HepG2 (cell line): ENCODE data around the gene PPCDC. TPM values are rescaled to one million over a fixed set of nuclear protein-coding genes. Genes with fewer than 3 reads are reported as not detected.
A peak's percentile ranks its signal among the peaks of the same experiment; 100 is the strongest.

Source experiments
- CCAR2 ChIP-seq: fragments of 200-400 bp; formaldehyde crosslinking; optimal IDR thresholded peaks from 2 replicates; pipeline ENCODE3; 2018; ENCODE audit warnings: low read depth, mild to moderate bottlenecking, low read length, moderate library complexity
- GTF2F1 ChIP-seq: fragments of 150-350 bp; IDR thresholded peaks from 2 replicates; pipeline ENCODE4 v1.6.1; 2014; ENCODE audit warnings: low read length
- MATR3 ChIP-seq: sonication (generic); formaldehyde crosslinking; IDR thresholded peaks from 2 replicates; pipeline ENCODE4 v1.4.0; 2020; ENCODE audit warnings: missing genetic modification reagents
- MEIS1 ChIP-seq: sonication (generic); formaldehyde crosslinking; IDR thresholded peaks from 2 replicates; pipeline ENCODE4 v1.9.0; 2021; ENCODE audit warnings: mild to moderate bottlenecking, missing genetic modification reagents, moderate library complexity, borderline replicate concordance
- MIER3 ChIP-seq: IDR thresholded peaks from 2 replicates; pipeline ENCODE4 v1.6.1; 2016; ENCODE audit warnings: missing compliant biosample characterization, borderline replicate concordance
- PHF20 ChIP-seq: sonication (generic); formaldehyde crosslinking; IDR thresholded peaks from 2 replicates; pipeline ENCODE4 v1.5.0; 2020; ENCODE audit warnings: mild to moderate bottlenecking, missing genetic modification reagents
- PRDM10 ChIP-seq: sonication (generic); formaldehyde crosslinking; IDR thresholded peaks from 2 replicates; pipeline ENCODE4 v1.4.0; 2020; ENCODE audit warnings: low read depth, missing genetic modification reagents
- SMAD1 ChIP-seq: sonication (generic); formaldehyde crosslinking; IDR thresholded peaks from 2 replicates; pipeline ENCODE4 v1.4.0; 2020; ENCODE audit warnings: missing genetic modification reagents, low read depth, mild to moderate bottlenecking, borderline replicate concordance
- SMARCC2 ChIP-seq: fragments of 450-650 bp; IDR thresholded peaks from 2 replicates; pipeline ENCODE4 v1.6.1; 2017; ENCODE audit warnings: antibody characterized with exemption, mild to moderate bottlenecking
- TEAD2 ChIP-seq: sonication (generic); formaldehyde crosslinking; IDR thresholded peaks from 2 replicates; pipeline ENCODE4 v1.9.0; 2021; ENCODE audit warnings: missing genetic modification reagents
- ZNF24 ChIP-seq: fragments of 450-650 bp; IDR thresholded peaks from 2 replicates; pipeline ENCODE4 v1.6.1; 2017; ENCODE audit warnings: antibody characterized with exemption, mild to moderate bottlenecking
- ZNF296 ChIP-seq: sonication (generic); formaldehyde crosslinking; conservative IDR thresholded peaks from 2 replicates; pipeline ENCODE4 v1.5.0; 2020; ENCODE audit warnings: mild to moderate bottlenecking, missing genetic modification reagents
- ZNF644 ChIP-seq: IDR thresholded peaks from 2 replicates; pipeline ENCODE4 v1.6.1; 2016; ENCODE audit warnings: low read depth
- ZNF678 ChIP-seq: sonication (generic); formaldehyde crosslinking; IDR thresholded peaks from 2 replicates; pipeline ENCODE4 v1.4.0; 2020; ENCODE audit warnings: mild to moderate bottlenecking, missing genetic modification reagents
- ZNF841 ChIP-seq: sonication (generic); formaldehyde crosslinking; IDR thresholded peaks from 2 replicates; pipeline ENCODE4 v1.8.1; 2023; ENCODE audit warnings: missing genetic modification reagents, borderline replicate concordance
- polyA plus RNA-seq, 8 experiments: library from polyadenylated mRNA; depleted of rRNA in 3 of 8; stranded (reverse) in 7 of 8; unstranded in 1 of 8; fragments of >200 nt; fragmentation: Illumina TruSeq in 4 of 8; extraction: Trizol in 4 of 8; gene quantifications; 2 replicates each; pipeline versions ENCODE4 v1.2.1 to v1.2.3, GENCODE V29; 2011 to 2016; ENCODE audit warnings: low read depth in 4 of 8, missing spikeins in 1 of 8, mixed read lengths in 1 of 8; ENCODE audit not compliant: insufficient read depth in 1 of 8
- total RNA-seq, 5 experiments: library from RNA; depleted of rRNA; stranded (reverse); fragments of >200 nt; fragmentation: Illumina TruSeq; extraction: Trizol; gene quantifications; 2 replicates each; pipeline ENCODE4 v1.2.3, GENCODE V29; 2016; ENCODE audit warnings: low read depth in 1 of 5
- TF ChIP-seq, protein P1 (sequence below): IDR thresholded peaks from 2 replicates; pipeline ENCODE4 v1.6.1; 2016; ENCODE audit warnings: low read depth, missing genetic modification reagents, missing compliant biosample characterization
- TF ChIP-seq, protein P2 (sequence below): sonication (generic); formaldehyde crosslinking; IDR thresholded peaks from 2 replicates; pipeline ENCODE4 v1.8.1; 2023; ENCODE audit warnings: mild to moderate bottlenecking, inconsistent platforms, moderate library complexity, missing genetic modification reagents, borderline replicate concordance

The PPCDC gene
- total and polyA plus RNA-seq, 2 of the 13 experiments (the other 11 are each of a cell fraction or from before 2014, with no cell fraction given), result 12.3 to 12.8 TPM

DNA sequence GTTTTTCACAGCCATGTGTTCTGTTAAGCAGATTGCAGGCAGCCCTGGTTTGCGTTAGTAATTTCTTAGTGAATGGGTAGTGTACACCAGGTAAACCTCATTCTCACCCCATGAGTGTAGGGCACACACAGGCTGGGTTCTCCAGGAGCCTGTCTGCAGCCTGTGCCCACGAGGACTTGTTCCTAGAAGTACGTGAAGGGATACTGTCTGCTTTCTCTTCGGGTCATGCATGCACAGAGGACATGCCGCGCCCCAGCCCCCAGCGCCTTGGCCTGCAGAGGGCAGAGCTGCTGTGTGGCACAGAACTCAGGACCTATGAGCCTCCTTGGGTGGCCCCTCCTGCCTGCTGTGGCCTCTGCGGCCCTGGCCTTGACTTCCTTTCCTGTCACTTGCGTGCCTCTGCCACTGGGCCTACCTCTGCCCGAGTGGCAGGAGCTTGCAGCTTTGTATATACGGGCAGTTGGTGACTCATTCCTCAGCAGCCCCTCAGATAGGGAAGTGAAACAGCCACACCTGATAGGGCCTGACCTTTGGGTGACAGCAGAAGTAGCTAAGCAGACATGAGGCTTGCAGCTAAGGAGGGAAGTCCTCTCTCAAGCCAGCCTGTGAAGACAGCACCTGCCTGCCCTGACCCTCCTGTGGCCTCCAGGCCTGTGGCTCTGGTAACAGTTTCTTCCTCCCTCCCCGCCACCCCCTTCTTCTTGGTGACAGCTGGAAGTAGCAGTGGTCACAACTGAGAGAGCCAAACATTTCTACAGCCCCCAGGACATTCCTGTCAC, 19.5 kb downstream of the PPCDC start (continued):
- TF ChIP-seq, protein P1, sequence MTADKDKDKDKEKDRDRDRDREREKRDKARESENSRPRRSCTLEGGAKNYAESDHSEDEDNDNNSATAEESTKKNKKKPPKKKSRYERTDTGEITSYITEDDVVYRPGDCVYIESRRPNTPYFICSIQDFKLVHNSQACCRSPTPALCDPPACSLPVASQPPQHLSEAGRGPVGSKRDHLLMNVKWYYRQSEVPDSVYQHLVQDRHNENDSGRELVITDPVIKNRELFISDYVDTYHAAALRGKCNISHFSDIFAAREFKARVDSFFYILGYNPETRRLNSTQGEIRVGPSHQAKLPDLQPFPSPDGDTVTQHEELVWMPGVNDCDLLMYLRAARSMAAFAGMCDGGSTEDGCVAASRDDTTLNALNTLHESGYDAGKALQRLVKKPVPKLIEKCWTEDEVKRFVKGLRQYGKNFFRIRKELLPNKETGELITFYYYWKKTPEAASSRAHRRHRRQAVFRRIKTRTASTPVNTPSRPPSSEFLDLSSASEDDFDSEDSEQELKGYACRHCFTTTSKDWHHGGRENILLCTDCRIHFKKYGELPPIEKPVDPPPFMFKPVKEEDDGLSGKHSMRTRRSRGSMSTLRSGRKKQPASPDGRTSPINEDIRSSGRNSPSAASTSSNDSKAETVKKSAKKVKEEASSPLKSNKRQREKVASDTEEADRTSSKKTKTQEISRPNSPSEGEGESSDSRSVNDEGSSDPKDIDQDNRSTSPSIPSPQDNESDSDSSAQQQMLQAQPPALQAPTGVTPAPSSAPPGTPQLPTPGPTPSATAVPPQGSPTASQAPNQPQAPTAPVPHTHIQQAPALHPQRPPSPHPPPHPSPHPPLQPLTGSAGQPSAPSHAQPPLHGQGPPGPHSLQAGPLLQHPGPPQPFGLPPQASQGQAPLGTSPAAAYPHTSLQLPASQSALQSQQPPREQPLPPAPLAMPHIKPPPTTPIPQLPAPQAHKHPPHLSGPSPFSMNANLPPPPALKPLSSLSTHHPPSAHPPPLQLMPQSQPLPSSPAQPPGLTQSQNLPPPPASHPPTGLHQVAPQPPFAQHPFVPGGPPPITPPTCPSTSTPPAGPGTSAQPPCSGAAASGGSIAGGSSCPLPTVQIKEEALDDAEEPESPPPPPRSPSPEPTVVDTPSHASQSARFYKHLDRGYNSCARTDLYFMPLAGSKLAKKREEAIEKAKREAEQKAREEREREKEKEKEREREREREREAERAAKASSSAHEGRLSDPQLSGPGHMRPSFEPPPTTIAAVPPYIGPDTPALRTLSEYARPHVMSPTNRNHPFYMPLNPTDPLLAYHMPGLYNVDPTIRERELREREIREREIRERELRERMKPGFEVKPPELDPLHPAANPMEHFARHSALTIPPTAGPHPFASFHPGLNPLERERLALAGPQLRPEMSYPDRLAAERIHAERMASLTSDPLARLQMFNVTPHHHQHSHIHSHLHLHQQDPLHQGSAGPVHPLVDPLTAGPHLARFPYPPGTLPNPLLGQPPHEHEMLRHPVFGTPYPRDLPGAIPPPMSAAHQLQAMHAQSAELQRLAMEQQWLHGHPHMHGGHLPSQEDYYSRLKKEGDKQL (CRISPR knock-in tag), result no peak
- TF ChIP-seq ZNF24, result 0 out of 2 replicates have a peak, but pooled peaks have one; percentile 11
- TF ChIP-seq MEIS1 (CRISPR knock-in tag), result peak; percentile 58; the same call in 1 of the 2 replicates
- TF ChIP-seq SMAD1, result peak; percentile 61; the same call in 1 of the 2 replicates
- no peak for TF ChIP-seq TEAD2 (CRISPR knock-in tag)
- TF ChIP-seq GTF2F1, result no peak
- TF ChIP-seq PRDM10, result peak; percentile 33; the same call in 1 of the 2 replicates
- peak; percentile 46; the same call in 1 of the 2 replicates for TF ChIP-seq ZNF644 (CRISPR knock-in tag)
- no peak for TF ChIP-seq MATR3 (CRISPR knock-in tag)
- TF ChIP-seq CCAR2, result no peak
- TF ChIP-seq ZNF841, result no peak
- TF ChIP-seq PHF20 (CRISPR knock-in tag), result peak; percentile 24; the same call in 1 of the 2 replicates
- TF ChIP-seq ZNF678 (CRISPR knock-in tag), result no peak
- TF ChIP-seq, protein P2, sequence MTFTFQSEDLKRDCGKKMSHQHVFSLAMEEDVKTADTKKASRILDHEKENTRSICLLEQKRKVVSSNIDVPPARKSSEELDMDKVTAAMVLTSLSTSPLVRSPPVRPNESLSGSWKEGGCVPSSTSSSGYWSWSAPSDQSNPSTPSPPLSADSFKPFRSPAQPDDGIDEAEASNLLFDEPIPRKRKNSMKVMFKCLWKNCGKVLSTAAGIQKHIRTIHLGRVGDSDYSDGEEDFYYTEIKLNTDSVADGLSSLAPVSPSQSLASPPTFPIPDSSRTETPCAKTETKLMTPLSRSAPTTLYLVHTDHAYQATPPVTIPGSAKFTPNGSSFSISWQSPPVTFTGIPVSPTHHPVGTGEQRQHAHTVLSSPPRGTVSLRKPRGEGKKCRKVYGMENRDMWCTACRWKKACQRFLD, result no peak
- TF ChIP-seq ZNF296 (CRISPR knock-in tag), result no peak
- TF ChIP-seq SMARCC2, result no peak
- TF ChIP-seq MIER3 (CRISPR knock-in tag), result peak; percentile 90; the same call in 1 of the 2 replicates
